ENCODE data around the gene SYT14.

SYT14 gene

DNA sequence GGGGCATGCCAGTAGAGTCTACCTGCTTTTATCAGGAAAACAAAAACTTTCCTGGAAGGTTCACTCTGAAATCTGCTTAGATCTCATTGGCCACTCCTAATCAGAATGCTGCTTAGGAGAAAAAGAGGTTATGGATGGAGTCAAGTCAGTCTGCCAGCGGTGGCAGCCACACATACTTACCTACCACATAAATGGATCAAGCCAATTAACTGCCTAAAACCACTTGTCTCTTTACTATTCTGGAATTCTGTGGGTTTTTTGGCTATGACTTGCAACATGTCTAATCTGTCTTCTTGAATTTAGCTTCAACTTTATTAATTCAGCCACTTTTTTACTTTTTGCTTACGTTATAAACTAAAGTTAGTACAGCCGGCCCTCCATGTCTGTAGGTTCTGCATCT lies 154.3 kb downstream of the SYT14 start:
- no CpG with 5 or more reads among the region's 3 CpGs for WGBS (ENCODE audit: extremely low coverage, insufficient coverage, insufficient read length)
- Histone ChIP-seq H3K4ac (ENCODE audit: low read depth, low read length) (no peak overlapping the region), H4K91ac (ENCODE audit: low read depth, low read length) (no peak overlapping the region), H3K36me3 (ENCODE audit: control insufficient read depth in 1 of 2, insufficient read depth in 2 of 2, low read length in 2 of 2) (no peaks in the 10 kb centered on the region), H3K9me3 (ENCODE audit: insufficient read depth, low read depth, low read length) (no peaks in the 10 kb centered on the region), H2AK5ac (ENCODE audit: low read length) (no peak overlapping the region), H2AFZ (ENCODE audit: insufficient read depth, low read length, poor library complexity) (no peak overlapping the region), H3K9ac (ENCODE audit: low read length) (no peak overlapping the region), H4K12ac (ENCODE audit: low read depth, low read length) (no peak overlapping the region), H3K4me1 (ENCODE audit: control insufficient read depth in 1 of 2, insufficient read depth in 2 of 2, low read length in 2 of 2) (no peaks in the 10 kb centered on the region), H4K8ac (ENCODE audit: low read depth, low read length) (no peak overlapping the region), H3K4me2 (ENCODE audit: low read length) (no peak overlapping the region), H2BK12ac (ENCODE audit: low read length) (no peak overlapping the region), H3K4me3 (ENCODE audit: low read depth, low read length) (no peak overlapping the region), H3K27ac (ENCODE audit: low read depth, low read length) (no peak overlapping the region), H2BK5ac (ENCODE audit: low read depth, low read length, poor library complexity) (no peak overlapping the region), H3K27me3 (ENCODE audit: insufficient read depth, low read length) (no peaks in the 10 kb centered on the region), H3K14ac (ENCODE audit: low read length) (no peak overlapping the region), H3K18ac (ENCODE audit: low read length) (no peak overlapping the region), H3K79me1 (ENCODE audit: low read length) (no peaks in the 10 kb centered on the region), H3K79me2 (ENCODE audit: control insufficient read depth, insufficient read depth, low read length, poor library complexity) (no peaks in the 10 kb centered on the region), H3K23ac (ENCODE audit: low read length) (no peak overlapping the region), H2BK120ac (ENCODE audit: insufficient read depth, low read length, poor library complexity) (no peak overlapping the region)
- no peak for DNase-seq

DNA sequence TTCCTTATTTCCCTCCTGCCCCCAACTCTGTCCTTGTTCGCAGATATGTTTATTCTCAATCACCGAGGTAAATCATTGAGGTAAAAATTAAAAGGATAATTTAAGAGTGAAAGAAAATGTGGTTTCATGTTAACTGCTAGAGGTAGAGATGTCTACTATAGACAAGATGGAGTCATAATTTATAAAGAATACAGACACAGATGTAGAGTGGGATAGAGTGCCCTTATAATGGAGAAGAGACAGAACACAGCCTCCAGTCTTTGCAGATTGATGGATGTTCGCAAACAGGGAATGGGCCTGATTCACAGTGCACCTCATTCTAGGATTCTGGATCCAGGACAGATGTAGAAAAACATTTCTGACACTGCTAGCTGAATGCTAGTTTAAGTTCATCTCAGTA lies 155.4 kb downstream of the SYT14 start:
- H3K9ac ChIP-seq (ENCODE audit: low read length): no peak overlapping the region
- no peak overlapping the region for H2BK120ac ChIP-seq (ENCODE audit: insufficient read depth, low read length, poor library complexity)
- WGBS (ENCODE audit: extremely low coverage, insufficient coverage, insufficient read length): no CpG with 5 or more reads among the region's 3 CpGs
- H2AFZ ChIP-seq (ENCODE audit: insufficient read depth, low read length, poor library complexity): no peak overlapping the region
- H3K4me2 ChIP-seq (ENCODE audit: low read length): no peak overlapping the region
- no peaks in the 10 kb centered on the region for H3K4me1 ChIP-seq (ENCODE audit: control insufficient read depth in 1 of 2, insufficient read depth in 2 of 2, low read length in 2 of 2)
- H3K23ac ChIP-seq (ENCODE audit: low read length): no peak overlapping the region
- no peaks in the 10 kb centered on the region for H3K36me3 ChIP-seq (ENCODE audit: control insufficient read depth in 1 of 2, insufficient read depth in 2 of 2, low read length in 2 of 2)
- H3K9me3 ChIP-seq (ENCODE audit: insufficient read depth, low read depth, low read length): no peaks in the 10 kb centered on the region
- H2BK12ac ChIP-seq (ENCODE audit: low read length): no peak overlapping the region
- no peaks in the 10 kb centered on the region for H3K27me3 ChIP-seq (ENCODE audit: insufficient read depth, low read length)
- no peak overlapping the region for H3K4ac ChIP-seq (ENCODE audit: low read depth, low read length)
- H3K79me2 ChIP-seq (ENCODE audit: control insufficient read depth, insufficient read depth, low read length, poor library complexity): no peaks in the 10 kb centered on the region
- no peak overlapping the region for H3K14ac ChIP-seq (ENCODE audit: low read length)
- no peaks in the 10 kb centered on the region for H3K79me1 ChIP-seq (ENCODE audit: low read length)
- H3K4me3 ChIP-seq (ENCODE audit: low read depth, low read length): no peak overlapping the region
- no peak for DNase-seq
- H3K27ac ChIP-seq (ENCODE audit: low read depth, low read length): no peak overlapping the region
- H4K8ac ChIP-seq (ENCODE audit: low read depth, low read length): no peak overlapping the region
- H3K18ac ChIP-seq (ENCODE audit: low read length): no peak overlapping the region
- H4K12ac ChIP-seq (ENCODE audit: low read depth, low read length): no peak overlapping the region
- H2AK5ac ChIP-seq (ENCODE audit: low read length): no peak overlapping the region
- no peak overlapping the region for H2BK5ac ChIP-seq (ENCODE audit: low read depth, low read length, poor library complexity)
- no peak overlapping the region for H4K91ac ChIP-seq (ENCODE audit: low read depth, low read length)

DNA sequence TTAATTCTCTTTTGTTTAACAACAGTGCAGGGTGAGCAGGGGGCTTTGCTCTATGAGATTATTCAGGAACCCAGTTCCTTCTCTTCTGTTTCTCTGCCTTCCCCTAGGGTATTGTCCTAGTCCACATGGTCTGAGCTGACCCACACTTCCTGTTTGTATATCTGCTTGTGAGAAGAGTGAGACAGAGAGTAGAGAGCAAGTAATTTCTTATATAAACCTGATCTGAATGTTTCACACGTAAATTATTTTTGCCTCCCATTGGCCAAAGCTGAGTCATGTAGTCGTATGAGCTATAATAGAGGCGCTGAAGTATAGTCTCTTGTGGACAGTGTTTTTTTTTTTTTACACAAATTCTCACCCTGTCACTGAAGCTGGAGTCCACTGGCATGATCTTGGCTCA lies 160.3 kb downstream of the SYT14 start:
- no peak overlapping the region for H3K14ac ChIP-seq (ENCODE audit: low read length)
- H3K4me3 ChIP-seq (ENCODE audit: low read depth, low read length): no peak overlapping the region
- no CpG with 5 or more reads among the region's 3 CpGs for WGBS (ENCODE audit: extremely low coverage, insufficient coverage, insufficient read length)
- H3K4me2 ChIP-seq (ENCODE audit: low read length): no peak overlapping the region
- no peak overlapping the region for H2AK5ac ChIP-seq (ENCODE audit: low read length)
- H2BK12ac ChIP-seq (ENCODE audit: low read length): no peak overlapping the region
- no peaks in the 10 kb centered on the region for H3K79me2 ChIP-seq (ENCODE audit: control insufficient read depth, insufficient read depth, low read length, poor library complexity)
- no peaks in the 10 kb centered on the region for H3K4me1 ChIP-seq (ENCODE audit: control insufficient read depth in 1 of 2, insufficient read depth in 2 of 2, low read length in 2 of 2)
- no peak overlapping the region for H4K91ac ChIP-seq (ENCODE audit: low read depth, low read length)
- no peak overlapping the region for H4K12ac ChIP-seq (ENCODE audit: low read depth, low read length)
- no peak for DNase-seq
- H3K23ac ChIP-seq (ENCODE audit: low read length): no peak overlapping the region
- H3K27ac ChIP-seq (ENCODE audit: low read depth, low read length): no peak overlapping the region
- no peak overlapping the region for H3K18ac ChIP-seq (ENCODE audit: low read length)
- no peak overlapping the region for H2BK5ac ChIP-seq (ENCODE audit: low read depth, low read length, poor library complexity)
- no peak overlapping the region for H3K4ac ChIP-seq (ENCODE audit: low read depth, low read length)
- no peak overlapping the region for H2BK120ac ChIP-seq (ENCODE audit: insufficient read depth, low read length, poor library complexity)
- H3K27me3 ChIP-seq (ENCODE audit: insufficient read depth, low read length): no peaks in the 10 kb centered on the region
- H2AFZ ChIP-seq (ENCODE audit: insufficient read depth, low read length, poor library complexity): no peak overlapping the region
- no peak overlapping the region for H4K8ac ChIP-seq (ENCODE audit: low read depth, low read length)
- no peaks in the 10 kb centered on the region for H3K9me3 ChIP-seq (ENCODE audit: insufficient read depth, low read depth, low read length)
- H3K79me1 ChIP-seq (ENCODE audit: low read length): no peaks in the 10 kb centered on the region
- no peaks in the 10 kb centered on the region for H3K36me3 ChIP-seq (ENCODE audit: control insufficient read depth in 1 of 2, insufficient read depth in 2 of 2, low read length in 2 of 2)
- no peak overlapping the region for H3K9ac ChIP-seq (ENCODE audit: low read length)

DNA sequence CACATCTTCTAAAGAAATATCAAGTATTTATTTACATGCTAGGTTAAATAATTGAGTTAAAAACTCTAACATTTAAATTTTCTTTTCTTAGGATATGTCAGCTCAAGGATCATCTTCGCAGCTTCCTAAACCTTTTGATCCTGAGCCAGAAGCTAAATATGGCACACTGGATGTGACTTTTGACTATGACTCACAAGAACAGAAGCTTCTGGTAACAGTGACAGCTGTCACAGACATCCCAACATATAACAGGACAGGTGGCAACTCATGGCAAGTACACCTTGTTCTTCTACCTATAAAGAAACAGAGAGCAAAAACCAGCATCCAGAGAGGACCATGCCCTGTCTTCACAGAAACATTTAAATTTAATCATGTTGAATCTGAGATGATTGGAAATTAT lies 161.9 kb downstream of the SYT14 start:
- H3K4me1 ChIP-seq (ENCODE audit: control insufficient read depth in 1 of 2, insufficient read depth in 2 of 2, low read length in 2 of 2): no peaks in the 10 kb centered on the region
- no peak overlapping the region for H3K14ac ChIP-seq (ENCODE audit: low read length)

More for the DNA sequence above, 161.9 kb downstream of the SYT14 start:
- no CpG with 5 or more reads among the region's 1 CpG for WGBS (ENCODE audit: extremely low coverage, insufficient coverage, insufficient read length)
- no peak overlapping the region for H2BK120ac ChIP-seq (ENCODE audit: insufficient read depth, low read length, poor library complexity)
- H4K91ac ChIP-seq (ENCODE audit: low read depth, low read length): no peak overlapping the region
- H3K9ac ChIP-seq (ENCODE audit: low read length): no peak overlapping the region
- H3K4me3 ChIP-seq (ENCODE audit: low read depth, low read length): no peak overlapping the region
- no peak overlapping the region for H3K27ac ChIP-seq (ENCODE audit: low read depth, low read length)
- H3K9me3 ChIP-seq (ENCODE audit: insufficient read depth, low read depth, low read length): no peaks in the 10 kb centered on the region
- no peaks in the 10 kb centered on the region for H3K27me3 ChIP-seq (ENCODE audit: insufficient read depth, low read length)
- no peak overlapping the region for H4K8ac ChIP-seq (ENCODE audit: low read depth, low read length)
- H2BK5ac ChIP-seq (ENCODE audit: low read depth, low read length, poor library complexity): no peak overlapping the region
- no peak overlapping the region for H3K4me2 ChIP-seq (ENCODE audit: low read length)
- no peak overlapping the region for H3K4ac ChIP-seq (ENCODE audit: low read depth, low read length)
- H3K23ac ChIP-seq (ENCODE audit: low read length): no peak overlapping the region
- H3K79me1 ChIP-seq (ENCODE audit: low read length): no peaks in the 10 kb centered on the region
- H4K12ac ChIP-seq (ENCODE audit: low read depth, low read length): no peak overlapping the region
- H2AFZ ChIP-seq (ENCODE audit: insufficient read depth, low read length, poor library complexity): no peak overlapping the region
- no peak overlapping the region for H2AK5ac ChIP-seq (ENCODE audit: low read length)
- H3K36me3 ChIP-seq (ENCODE audit: control insufficient read depth in 1 of 2, insufficient read depth in 2 of 2, low read length in 2 of 2): no peaks in the 10 kb centered on the region
- H3K79me2 ChIP-seq (ENCODE audit: control insufficient read depth, insufficient read depth, low read length, poor library complexity): no peaks in the 10 kb centered on the region
- no peak overlapping the region for H2BK12ac ChIP-seq (ENCODE audit: low read length)
- no peak overlapping the region for H3K18ac ChIP-seq (ENCODE audit: low read length)
- DNase-seq: no peak
